ENCODE data around the gene RTP4.
"Not testable (repeated sequence)": the region's sequence is repeated elsewhere in the genome, so short reads cannot be mapped to it uniquely, and the experiment has no call there.

Gene RTP4

DNA sequence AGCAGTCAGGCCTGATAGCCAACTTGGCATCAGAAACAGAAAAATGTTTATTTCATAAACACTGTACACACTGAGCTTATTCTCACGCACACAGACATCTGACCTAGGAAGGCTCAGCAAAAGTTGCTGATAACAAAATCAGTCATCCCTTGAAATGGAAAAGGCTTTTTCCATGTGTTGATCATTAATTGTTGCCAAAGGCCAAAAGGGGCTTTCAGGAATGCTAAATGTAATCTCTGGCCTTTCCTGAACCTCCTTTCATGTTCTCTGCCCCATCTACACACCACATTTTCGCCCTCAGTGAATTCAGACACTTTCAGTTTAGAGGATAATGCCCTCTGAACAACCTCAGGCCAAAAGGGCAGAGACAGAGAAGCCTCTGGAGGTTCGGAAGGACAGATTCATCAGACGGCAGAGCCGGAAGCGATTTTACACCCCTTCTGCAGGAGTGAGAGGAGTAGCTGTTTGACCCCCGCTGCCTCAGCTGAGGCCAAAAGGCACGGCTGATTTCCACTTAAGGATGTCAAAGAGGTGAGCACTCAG lies 14.5 kb downstream of the RTP4 start:
- in situ Hi-C loops (cut with HindIII; ENCODE audit: low pct_unique_long_range_greater_than_20kb, low sequenced_read_pairs): no loop called here
- no peak for TF ChIP-seq JUND (IDR thresholded peaks at IDR 0.05; ENCODE audit: low read depth)
- no peak for DNase-seq (ENCODE audit: low read depth in 1 of 2, low spot score in 1 of 2)

DNA sequence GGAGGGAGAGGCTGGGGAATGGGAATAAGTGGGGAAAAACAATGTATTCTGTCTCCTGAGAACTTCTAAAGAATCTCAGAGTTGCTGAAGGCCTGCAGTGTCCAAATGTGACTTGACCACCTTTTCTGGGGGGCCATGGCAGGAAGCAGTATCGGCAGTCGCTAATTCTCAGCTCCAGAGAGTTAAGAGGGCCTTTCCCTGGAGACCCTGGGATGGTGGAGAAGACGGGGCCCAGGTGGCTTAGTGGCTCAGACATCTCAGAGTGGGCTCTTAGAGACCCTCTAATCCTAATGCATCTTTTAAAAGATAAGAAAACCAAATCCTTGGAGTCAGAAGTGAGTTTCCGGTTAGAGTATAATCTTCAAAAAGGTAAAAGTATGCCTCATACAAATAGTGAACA lies 15.1 kb downstream of the RTP4 start:
- in situ Hi-C loops (cut with HindIII; ENCODE audit: low pct_unique_long_range_greater_than_20kb, low sequenced_read_pairs): no loop called here

DNA sequence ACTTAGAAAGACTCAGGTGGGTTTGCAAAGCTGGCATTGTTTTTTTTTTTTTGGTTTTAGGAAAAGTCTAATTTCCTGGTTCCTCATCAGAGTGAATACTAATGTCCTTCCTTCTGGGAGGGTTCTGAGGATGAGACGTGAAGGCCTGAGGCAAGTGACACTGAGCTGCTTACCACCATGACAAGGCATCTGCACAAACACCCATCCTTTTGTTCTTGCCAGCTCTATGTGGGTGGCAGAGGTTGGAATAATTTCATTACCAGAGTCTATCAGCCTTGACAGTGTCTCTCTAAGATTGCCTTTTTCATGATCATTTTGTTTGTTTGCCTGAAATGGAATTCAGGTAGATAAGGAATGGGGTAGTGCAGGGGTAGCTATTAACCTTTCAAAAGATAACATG lies 17.1 kb downstream of the RTP4 start:
- in situ Hi-C loops (cut with HindIII; ENCODE audit: low pct_unique_long_range_greater_than_20kb, low sequenced_read_pairs): no loop called here
- no peak for TF ChIP-seq JUND (IDR thresholded peaks at IDR 0.05; ENCODE audit: low read depth)
- DNase-seq (ENCODE audit: low read depth in 1 of 2, low spot score in 1 of 2): no peak

More for the DNA sequence above, 15.1 kb downstream of the RTP4 start:
- no peak for DNase-seq (ENCODE audit: low read depth in 1 of 2, low spot score in 1 of 2)
- TF ChIP-seq JUND (IDR thresholded peaks at IDR 0.05; ENCODE audit: low read depth): no peak

DNA sequence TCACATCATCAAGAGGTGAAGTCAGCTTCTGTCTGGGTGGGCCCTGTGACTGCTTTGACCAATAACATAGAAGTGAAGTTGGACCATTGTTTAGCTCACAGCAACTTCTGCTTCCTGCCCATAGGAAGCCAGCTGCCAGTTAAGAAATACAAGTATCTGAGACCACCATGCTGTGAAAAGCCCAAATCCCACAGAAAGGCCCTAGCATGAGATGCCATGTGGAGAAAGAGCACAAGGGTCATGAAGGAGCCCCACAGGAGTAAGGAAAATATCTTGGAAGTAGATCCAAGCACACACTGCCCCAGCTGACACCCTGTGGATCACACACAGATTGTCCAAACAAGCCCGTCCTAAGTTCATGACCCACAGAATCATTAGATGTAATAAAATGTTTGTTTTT lies 28.5 kb downstream of the RTP4 start:
- no peak for DNase-seq (ENCODE audit: low read depth in 1 of 2, low spot score in 1 of 2)
- TF ChIP-seq JUND (IDR thresholded peaks at IDR 0.05; ENCODE audit: low read depth): no peak
- in situ Hi-C loops (cut with HindIII; ENCODE audit: low pct_unique_long_range_greater_than_20kb, low sequenced_read_pairs): no loop called here

DNA sequence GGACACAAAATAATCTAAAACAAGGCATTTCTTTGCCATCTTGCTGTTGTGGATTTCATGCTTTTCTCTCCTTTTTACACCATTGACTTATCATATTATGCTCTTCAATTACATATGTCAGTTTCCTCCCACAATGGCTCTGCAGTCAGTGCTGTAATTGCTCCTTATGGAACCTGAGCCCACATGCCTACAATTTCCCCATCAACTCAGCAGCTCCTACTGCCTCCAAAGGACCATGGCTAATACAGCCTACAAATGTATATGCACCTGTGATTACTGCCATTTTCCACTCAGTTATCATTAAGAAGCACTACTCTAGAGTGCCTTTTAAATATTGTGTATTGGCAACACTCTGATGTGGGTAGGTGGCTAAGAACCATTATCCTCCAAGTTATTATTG lies 30.8 kb downstream of the RTP4 start:
- in situ Hi-C loops (cut with HindIII; ENCODE audit: low pct_unique_long_range_greater_than_20kb, low sequenced_read_pairs): no loop called here
- TF ChIP-seq JUND (IDR thresholded peaks at IDR 0.05; ENCODE audit: low read depth): no peak
- DNase-seq (ENCODE audit: low read depth in 1 of 2, low spot score in 1 of 2): no peak

DNA sequence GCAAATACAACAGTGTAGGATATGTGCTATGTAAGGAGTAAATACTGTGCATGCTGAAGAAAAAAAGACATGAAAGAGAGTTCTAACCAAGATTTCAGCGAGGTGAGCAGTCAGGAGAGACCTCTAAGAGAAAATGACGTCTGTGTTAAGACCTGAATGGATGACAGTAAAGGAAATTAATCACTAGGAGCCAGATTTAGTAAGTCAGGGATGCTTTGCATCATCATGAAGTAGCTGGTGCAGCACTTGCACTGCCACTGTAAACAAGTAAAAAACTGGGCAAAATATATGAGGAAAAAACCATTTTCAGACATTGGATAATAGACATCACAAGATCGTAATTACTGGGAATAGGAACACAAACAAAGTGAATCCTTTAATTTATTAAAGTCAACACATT lies 32.6 kb downstream of the RTP4 start:
- no peak for TF ChIP-seq JUND (IDR thresholded peaks at IDR 0.05; ENCODE audit: low read depth)
- no peak for DNase-seq (ENCODE audit: low read depth in 1 of 2, low spot score in 1 of 2)
- in situ Hi-C loops (cut with HindIII; ENCODE audit: low pct_unique_long_range_greater_than_20kb, low sequenced_read_pairs): no loop called here

DNA sequence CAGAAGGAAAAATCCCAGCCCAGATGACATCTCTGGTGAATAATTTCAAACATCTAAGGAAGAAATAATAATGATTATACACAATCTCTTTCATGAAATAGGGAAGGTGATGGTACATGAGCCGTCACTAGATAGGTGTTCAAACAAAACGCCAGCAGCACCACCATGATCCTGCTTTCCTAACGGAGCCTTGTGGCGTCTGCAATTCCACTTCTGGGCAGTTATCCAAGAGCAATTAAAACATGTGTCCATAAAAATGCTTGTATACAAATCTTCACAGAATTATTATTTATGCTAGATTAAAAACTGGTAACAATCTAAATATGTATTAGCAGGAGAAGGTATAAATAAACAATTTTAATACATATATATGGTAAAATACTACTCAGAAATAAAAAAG lies 33.7 kb downstream of the RTP4 start:
- TF ChIP-seq JUND (IDR thresholded peaks at IDR 0.05; ENCODE audit: low read depth): no peak
- in situ Hi-C loops (cut with HindIII; ENCODE audit: low pct_unique_long_range_greater_than_20kb, low sequenced_read_pairs): no loop called here
- DNase-seq (ENCODE audit: low read depth in 1 of 2, low spot score in 1 of 2): no peak

DNA sequence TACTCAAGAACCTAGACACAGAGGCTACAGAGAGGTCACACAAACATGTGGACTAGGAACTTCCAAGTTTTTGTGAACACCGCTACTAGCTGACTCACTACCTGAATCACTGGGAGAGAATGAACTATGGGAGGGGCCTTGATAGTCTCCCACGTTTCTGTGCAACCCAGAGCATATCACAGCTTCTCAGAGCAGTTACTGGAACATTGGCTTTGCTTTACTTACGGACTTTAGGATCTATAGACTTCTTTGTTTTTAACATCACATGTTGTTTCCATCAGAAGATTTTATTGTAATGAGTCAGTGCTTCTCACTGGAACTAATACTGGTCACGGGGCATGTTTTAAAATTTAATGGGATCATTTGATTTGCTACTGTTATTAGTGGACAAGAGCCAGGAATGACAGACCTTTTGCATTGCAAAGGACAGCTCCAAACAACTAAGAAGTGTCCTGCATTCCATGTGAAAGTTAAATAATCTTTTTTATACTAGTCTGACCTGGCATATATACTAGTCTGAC lies 35.6 kb downstream of the RTP4 start:
- no peak for DNase-seq (ENCODE audit: low read depth in 1 of 2, low spot score in 1 of 2)
- in situ Hi-C loops (cut with HindIII; ENCODE audit: low pct_unique_long_range_greater_than_20kb, low sequenced_read_pairs): no loop called here
- TF ChIP-seq JUND (IDR thresholded peaks at IDR 0.05; ENCODE audit: low read depth): no peak

DNA sequence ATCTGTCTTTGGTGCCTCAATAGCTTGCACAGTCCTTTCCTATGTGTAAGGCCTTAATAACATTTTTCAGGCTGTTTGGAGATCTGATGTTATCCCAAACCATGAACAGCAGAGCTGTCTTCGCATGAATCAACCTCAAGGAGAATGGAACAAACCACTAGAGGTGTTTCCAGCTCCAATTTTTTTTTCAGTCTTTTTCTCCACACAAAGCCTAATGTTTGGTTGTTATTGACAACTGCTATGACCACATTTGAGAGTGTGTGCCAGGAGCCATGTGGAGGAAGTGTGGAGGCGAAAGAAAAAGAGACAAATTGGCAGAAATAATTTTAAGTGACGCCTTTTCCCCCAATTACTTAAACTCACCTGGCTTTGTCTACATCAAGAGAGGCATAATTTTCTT lies 38.7 kb downstream of the RTP4 start:
- in situ Hi-C loops (cut with HindIII; ENCODE audit: low pct_unique_long_range_greater_than_20kb, low sequenced_read_pairs): no loop called here
- DNase-seq (ENCODE audit: low read depth in 1 of 2, low spot score in 1 of 2): no peak
- TF ChIP-seq JUND (IDR thresholded peaks at IDR 0.05; ENCODE audit: low read depth): no peak

DNA sequence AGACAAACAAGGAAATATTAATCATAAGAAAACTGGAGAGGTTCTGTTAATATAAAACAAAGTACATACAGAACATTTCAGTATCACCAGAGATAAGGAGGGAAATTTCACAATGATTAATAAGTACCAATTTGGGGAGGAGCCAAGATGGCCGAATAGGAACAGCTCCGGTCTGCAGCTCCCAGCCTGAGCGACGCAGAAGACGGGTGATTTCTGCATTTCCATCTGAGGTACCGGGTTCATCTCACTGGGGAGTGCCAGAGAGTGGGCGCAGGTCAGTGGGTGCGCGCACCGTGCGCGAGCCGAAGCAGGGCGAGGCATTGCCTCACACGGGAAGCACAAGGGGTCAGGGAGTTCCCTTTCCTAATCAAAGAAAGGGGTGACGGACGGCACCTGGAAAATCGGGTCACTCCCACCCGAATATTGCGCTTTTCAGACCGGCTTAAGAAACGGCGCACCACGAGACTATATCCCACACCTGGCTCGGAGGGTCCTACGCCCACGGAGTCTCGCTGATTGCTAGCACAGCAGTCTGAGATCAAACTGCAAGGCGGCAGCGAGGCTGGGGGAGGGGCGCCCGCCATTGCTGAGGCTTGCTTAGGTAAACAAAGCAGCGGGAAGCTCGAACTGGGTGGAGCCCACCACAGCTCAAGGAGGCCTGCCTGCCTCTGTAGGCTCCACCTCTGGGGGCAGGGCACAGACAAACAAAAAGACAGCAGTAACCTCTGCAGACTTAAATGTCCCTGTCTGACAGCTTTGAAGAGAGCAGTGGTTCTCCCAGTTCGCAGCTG lies 44.0 kb downstream of the RTP4 start:
- DNase-seq (ENCODE audit: low read depth in 1 of 2, low spot score in 1 of 2); in situ Hi-C loops (cut with HindIII; ENCODE audit: low pct_unique_long_range_greater_than_20kb, low sequenced_read_pairs): not testable (repeated sequence)
